PFSK-1 (cell line): Measurements from ENCODE around the gene RALGPS1.

Experiments
- FOXP2 ChIP-seq: optimal IDR thresholded peaks from 2 replicates; pipeline ENCODE3; 2011; ENCODE audit warnings: borderline replicate concordance, control low read depth, inconsistent platforms; ENCODE audit not compliant: insufficient read depth; ENCODE audit errors: extremely low read length, extremely low read depth
- POLR2AphosphoS5 ChIP-seq: IDR thresholded peaks from 2 replicates; pipeline ENCODE4 v1.6.1; 2012; ENCODE audit warnings: low read depth, mild to moderate bottlenecking, control low read depth, low read length, moderate library complexity
- SIN3A ChIP-seq: IDR thresholded peaks from 2 replicates; pipeline ENCODE4 v1.6.1; 2012; ENCODE audit warnings: mild to moderate bottlenecking, low read length, moderate library complexity, borderline replicate concordance; ENCODE audit not compliant: insufficient read depth
- TAF1 ChIP-seq: IDR thresholded peaks from 2 replicates; pipeline ENCODE4 v1.6.1; 2012; ENCODE audit warnings: low read length, control low read depth, borderline replicate concordance; ENCODE audit not compliant: insufficient read depth
- TF ChIP-seq, protein P1 (sequence below), 2 experiments: IDR thresholded peaks; 2 replicates each; pipeline versions ENCODE4 v1.6.1 to v1.8.0; 2011 to 2012; ENCODE audit warnings: low read depth in 2 of 2, low read length in 2 of 2, control low read depth in 1 of 2, inconsistent platforms in 1 of 2, mild to moderate bottlenecking in 1 of 2, moderate library complexity in 1 of 2; ENCODE audit not compliant: insufficient read depth in 1 of 2

The RALGPS1 gene

DNA sequence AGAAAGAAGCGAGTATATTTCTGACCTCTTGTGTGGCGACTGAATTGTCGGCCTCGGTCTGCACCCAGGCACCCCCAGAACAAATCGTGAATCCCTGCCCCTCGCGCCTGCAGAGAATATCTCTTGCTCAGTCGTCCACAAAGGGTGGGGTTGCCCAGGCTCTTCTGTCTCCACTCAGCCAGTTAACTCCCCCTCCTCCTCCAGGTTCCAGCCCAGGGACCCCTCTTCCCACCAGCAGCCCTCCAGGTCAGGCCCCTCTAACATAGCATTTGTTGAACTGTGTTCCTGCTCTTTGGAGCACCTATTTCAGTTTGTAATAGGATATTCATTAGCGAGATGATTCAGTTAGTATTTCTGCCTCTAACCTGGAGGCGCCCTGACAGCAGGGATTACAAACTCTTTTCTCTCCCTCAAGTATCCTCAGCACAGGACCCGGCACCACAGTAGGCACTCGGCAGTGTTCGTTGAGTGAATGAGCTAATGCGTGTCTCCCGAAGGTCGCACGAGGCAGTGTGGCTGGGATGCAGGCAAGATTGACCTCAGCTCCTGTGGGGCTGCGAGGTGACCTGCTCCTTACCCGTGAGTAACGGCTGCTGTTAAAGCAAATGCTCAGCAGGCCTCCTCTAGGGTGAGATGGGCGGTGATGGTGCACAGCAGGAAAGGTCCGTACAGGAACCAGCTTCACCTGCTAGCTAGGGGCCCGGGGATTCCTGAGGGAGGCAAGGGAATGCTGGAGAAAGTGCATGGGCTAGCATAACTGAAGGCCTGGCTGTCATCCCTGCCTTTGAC is 28.4 kb upstream of the RALGPS1 start:
- TF ChIP-seq SIN3A (no peak), POLR2AphosphoS5 (no peak), FOXP2 (no peak), TAF1 (no peak)
- TF ChIP-seq, protein P1, sequence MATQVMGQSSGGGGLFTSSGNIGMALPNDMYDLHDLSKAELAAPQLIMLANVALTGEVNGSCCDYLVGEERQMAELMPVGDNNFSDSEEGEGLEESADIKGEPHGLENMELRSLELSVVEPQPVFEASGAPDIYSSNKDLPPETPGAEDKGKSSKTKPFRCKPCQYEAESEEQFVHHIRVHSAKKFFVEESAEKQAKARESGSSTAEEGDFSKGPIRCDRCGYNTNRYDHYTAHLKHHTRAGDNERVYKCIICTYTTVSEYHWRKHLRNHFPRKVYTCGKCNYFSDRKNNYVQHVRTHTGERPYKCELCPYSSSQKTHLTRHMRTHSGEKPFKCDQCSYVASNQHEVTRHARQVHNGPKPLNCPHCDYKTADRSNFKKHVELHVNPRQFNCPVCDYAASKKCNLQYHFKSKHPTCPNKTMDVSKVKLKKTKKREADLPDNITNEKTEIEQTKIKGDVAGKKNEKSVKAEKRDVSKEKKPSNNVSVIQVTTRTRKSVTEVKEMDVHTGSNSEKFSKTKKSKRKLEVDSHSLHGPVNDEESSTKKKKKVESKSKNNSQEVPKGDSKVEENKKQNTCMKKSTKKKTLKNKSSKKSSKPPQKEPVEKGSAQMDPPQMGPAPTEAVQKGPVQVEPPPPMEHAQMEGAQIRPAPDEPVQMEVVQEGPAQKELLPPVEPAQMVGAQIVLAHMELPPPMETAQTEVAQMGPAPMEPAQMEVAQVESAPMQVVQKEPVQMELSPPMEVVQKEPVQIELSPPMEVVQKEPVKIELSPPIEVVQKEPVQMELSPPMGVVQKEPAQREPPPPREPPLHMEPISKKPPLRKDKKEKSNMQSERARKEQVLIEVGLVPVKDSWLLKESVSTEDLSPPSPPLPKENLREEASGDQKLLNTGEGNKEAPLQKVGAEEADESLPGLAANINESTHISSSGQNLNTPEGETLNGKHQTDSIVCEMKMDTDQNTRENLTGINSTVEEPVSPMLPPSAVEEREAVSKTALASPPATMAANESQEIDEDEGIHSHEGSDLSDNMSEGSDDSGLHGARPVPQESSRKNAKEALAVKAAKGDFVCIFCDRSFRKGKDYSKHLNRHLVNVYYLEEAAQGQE (IDR thresholded peaks at IDR 0.05; ENCODE audit: insufficient read depth in 1 of 2, low read depth in 2 of 2, low read length in 2 of 2), result no peak

DNA sequence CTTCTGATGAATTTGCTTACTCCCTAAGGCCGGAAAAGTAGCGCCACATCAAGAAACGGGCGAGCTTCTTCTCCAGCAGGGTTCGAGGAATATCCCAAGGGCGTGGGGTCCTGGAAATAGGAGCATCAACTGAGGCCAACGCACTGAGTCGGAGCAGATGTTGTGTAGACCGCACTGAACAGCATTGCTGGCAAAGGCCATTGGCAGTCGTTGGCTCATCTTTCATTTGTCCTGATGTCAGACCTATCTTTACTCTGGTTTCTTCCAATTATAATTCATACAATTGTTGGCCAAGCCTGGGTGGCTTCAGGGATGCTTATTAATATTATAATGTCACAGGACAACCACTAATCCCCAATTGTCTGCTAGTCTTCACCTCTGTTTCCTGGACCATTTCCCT is 27.7 kb upstream of the RALGPS1 start:
- no peak for TF ChIP-seq SIN3A
- TF ChIP-seq POLR2AphosphoS5, result no peak
- TF ChIP-seq FOXP2, result no peak
- TF ChIP-seq, protein P1 (IDR thresholded peaks at IDR 0.05; ENCODE audit: insufficient read depth in 1 of 2, low read depth in 2 of 2, low read length in 2 of 2), result no peak

DNA sequence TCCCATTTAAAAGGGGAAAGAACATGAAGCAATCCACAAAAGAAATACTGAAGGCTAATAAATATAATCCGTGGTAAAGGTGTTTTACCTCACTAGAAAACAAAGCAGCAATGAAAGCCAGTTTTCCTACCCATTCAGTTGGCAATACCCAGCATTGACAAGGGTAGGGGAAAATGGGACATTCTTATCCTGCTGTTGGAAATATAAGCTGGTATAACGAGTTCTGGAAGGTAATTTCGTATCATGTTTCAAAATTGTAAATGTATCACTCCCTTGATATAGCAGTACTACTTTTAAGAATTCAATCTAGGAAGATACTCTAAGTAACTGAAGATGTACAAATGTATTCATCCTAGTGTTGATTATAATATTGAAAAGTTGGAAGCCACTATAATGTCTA is 22.9 kb upstream of the RALGPS1 start:
- TF ChIP-seq TAF1, result no peak
- TF ChIP-seq POLR2AphosphoS5, result no peak

DNA sequence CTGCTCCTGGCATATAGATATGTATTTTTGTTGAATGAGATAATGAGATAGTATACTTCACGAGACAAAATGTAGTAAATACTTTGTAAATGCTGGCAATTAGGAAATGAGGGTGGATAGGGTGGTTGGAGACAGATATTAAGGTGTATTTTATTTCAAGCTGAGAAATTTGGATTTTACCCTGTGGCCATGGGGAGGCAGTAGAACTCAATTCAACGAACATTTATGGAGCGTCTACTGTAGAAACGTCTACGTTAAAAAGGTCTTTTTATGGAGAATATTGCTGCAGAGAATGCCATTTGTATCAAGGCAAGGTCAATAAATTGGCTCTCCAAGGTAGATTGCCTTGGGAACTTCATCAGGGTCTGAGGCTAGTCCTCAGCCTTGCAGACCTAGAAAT is 21.5 kb upstream of the RALGPS1 start:
- TF ChIP-seq FOXP2, result no peak
- no peak for TF ChIP-seq POLR2AphosphoS5
- TF ChIP-seq SIN3A, result no peak
- TF ChIP-seq TAF1, result no peak
- TF ChIP-seq, protein P1 (IDR thresholded peaks at IDR 0.05; ENCODE audit: insufficient read depth in 1 of 2, low read depth in 2 of 2, low read length in 2 of 2), result no peak

DNA sequence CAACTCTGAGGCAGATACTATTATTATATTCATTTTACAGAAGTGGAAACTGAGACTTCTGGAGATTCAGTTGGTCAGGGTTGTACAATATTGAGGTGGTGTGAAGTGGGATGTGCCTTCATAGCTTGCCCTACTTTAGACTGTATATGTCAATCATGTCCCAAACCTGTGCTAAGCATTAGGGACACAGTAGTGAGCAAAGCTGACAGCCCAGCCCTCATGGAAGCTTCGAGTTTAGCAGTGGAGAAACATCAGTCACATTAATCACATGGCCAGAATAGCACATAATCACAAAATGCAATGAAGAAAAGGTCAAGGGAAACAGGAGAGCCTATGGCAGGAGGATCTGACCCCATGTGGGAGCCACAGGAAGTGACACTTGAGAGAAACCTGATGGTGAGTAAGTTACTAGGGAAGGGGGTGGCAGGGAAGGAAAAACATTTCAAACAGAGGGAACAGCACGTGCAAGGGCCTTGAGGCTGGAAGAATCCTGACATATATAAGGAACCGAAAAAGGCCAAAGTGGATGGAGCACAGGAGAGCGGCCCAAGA is 20.5 kb upstream of the RALGPS1 start:
- no peak for TF ChIP-seq POLR2AphosphoS5
- TF ChIP-seq, protein P1 (IDR thresholded peaks at IDR 0.05; ENCODE audit: insufficient read depth in 1 of 2, low read depth in 2 of 2, low read length in 2 of 2), result no peak
- no peak for TF ChIP-seq TAF1
- TF ChIP-seq SIN3A, result no peak
- no peak for TF ChIP-seq FOXP2
